ENCODE measurements around the gene STK39.

STK39 gene

GRCh38 chr2:168155680-168156079 lies 91.7 kb downstream of the STK39 start:
- DNase-seq: no peak

GRCh38 chr2:168155046-168155445 lies 92.3 kb downstream of the STK39 start:
- no peak for DNase-seq

- no peak for DNase-seq
Observed at GRCh38 chr2:168152902-168153530, 94.4 kb downstream of the STK39 start.

GRCh38 chr2:168149986-168150385 lies 97.4 kb downstream of the STK39 start:
- no peak for DNase-seq

- DNase-seq: no peak
Observed at GRCh38 chr2:168149150-168149974, 98.0 kb downstream of the STK39 start.

GRCh38 chr2:168147830-168148794 lies 99.3 kb downstream of the STK39 start:
- no peak for DNase-seq

- no peak for DNase-seq
Observed at GRCh38 chr2:168146892-168147810, 100.2 kb downstream of the STK39 start.

- DNase-seq: no peak
Observed at GRCh38 chr2:168145426-168146310, 101.7 kb downstream of the STK39 start.

GRCh38 chr2:168145011-168145410 lies 102.4 kb downstream of the STK39 start:
- DNase-seq: no peak

GRCh38 chr2:168143813-168144212 lies 103.6 kb downstream of the STK39 start:
- no peak for DNase-seq

GRCh38 chr2:168140892-168141291 lies 106.5 kb downstream of the STK39 start:
- no peak for DNase-seq

GRCh38 chr2:168139852-168140251 lies 107.5 kb downstream of the STK39 start:
- no peak for DNase-seq

- no peak for DNase-seq
Observed at GRCh38 chr2:168138901-168139300, 108.5 kb downstream of the STK39 start.

- no peak for DNase-seq
Observed at GRCh38 chr2:168138374-168138773, 109.0 kb downstream of the STK39 start.

- DNase-seq: no peak
Observed at GRCh38 chr2:168137510-168138180, 109.8 kb downstream of the STK39 start.

GRCh38 chr2:168136392-168136977 lies 110.9 kb downstream of the STK39 start:
- no peak for DNase-seq

- DNase-seq: no peak
Observed at GRCh38 chr2:168135630-168136029, 111.8 kb downstream of the STK39 start.

GRCh38 chr2:168135121-168135520 lies 112.3 kb downstream of the STK39 start:
- no peak for DNase-seq

- DNase-seq: no peak
Observed at GRCh38 chr2:168134485-168134884, 112.9 kb downstream of the STK39 start.

GRCh38 chr2:168132389-168132788 lies 115.0 kb downstream of the STK39 start:
- no peak for DNase-seq
